ENCODE results near the gene ITPK1.

GRCh38 chr14:92943855-92944570 lies 171.7 kb downstream of the ITPK1 start:
- TF ChIP-seq POLR2AphosphoS5 (IDR thresholded peaks at IDR 0.05) = no peak
- TF ChIP-seq CTCF (IDR thresholded peaks at IDR 0.05) = no peak

Measured in prostate gland (tissue), 2 donors.